ENCODE measurements around the gene NUDT2. TPM values are rescaled to one million over a fixed set of nuclear protein-coding genes. Genes with fewer than 3 reads are reported as not detected.

The NUDT2 gene
- 17.3 to 18.3 TPM (median 17.8 TPM) in 3 replicates for total RNA-seq (2021)
- Bru-seq, nascent RNA, result percentile 69 among the genes with signal in this experiment
- long read RNA-seq, experiment 1, partial matches to known transcripts, result 4 of 13 reads
- long read RNA-seq, experiment 1, other reads (novel, unspliced or antisense), result 6 of 13 reads
- long read RNA-seq, experiment 2, partial matches to known transcripts, result 32 of 40 reads
- long read RNA-seq, experiment 2, other reads (novel, unspliced or antisense), result 4 of 40 reads
- long read RNA-seq, experiment 3, transcript NUDT2-201 (4 exons, 960 nt), result major isoform, 45 of 53 reads
- long read RNA-seq, experiment 3, partial matches to known transcripts, result 2 of 53 reads
- long read RNA-seq, experiment 3, other reads (novel, unspliced or antisense), result 4 of 53 reads

- peaks cover 44% of the 10 kb centered on the region for H3K4me1 Mint-ChIP-seq
- CTCF ChIA-PET, result no interaction called here
- peak; percentile 97 for DNase-seq (ENCODE audit: low spot score)
- TF ChIP-seq, protein P1, sequence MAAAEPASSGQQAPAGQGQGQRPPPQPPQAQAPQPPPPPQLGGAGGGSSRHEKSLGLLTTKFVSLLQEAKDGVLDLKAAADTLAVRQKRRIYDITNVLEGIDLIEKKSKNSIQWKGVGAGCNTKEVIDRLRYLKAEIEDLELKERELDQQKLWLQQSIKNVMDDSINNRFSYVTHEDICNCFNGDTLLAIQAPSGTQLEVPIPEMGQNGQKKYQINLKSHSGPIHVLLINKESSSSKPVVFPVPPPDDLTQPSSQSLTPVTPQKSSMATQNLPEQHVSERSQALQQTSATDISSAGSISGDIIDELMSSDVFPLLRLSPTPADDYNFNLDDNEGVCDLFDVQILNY (CRISPR knock-in tag; IDR thresholded peaks at IDR 0.05), result peak; percentile 68
- TF ChIP-seq ZBTB21 (CRISPR knock-in tag; IDR thresholded peaks at IDR 0.05; ENCODE audit: borderline replicate concordance) (no peak), GRHL2 (CRISPR knock-in tag; IDR thresholded peaks at IDR 0.05; ENCODE audit: insufficient replicate concordance, severe bottlenecking) (no peak), MYBL2 (CRISPR knock-in tag; IDR thresholded peaks at IDR 0.05) (peak; percentile 25; the same call in 1 of the 2 replicates), NFE2L1 (CRISPR knock-in tag; IDR thresholded peaks at IDR 0.05) (no peak), SMAD4 (CRISPR knock-in tag; IDR thresholded peaks at IDR 0.05) (no peak), ZNF416 (CRISPR knock-in tag; IDR thresholded peaks at IDR 0.05) (no peak), ETV6 (CRISPR knock-in tag; IDR thresholded peaks at IDR 0.05) (peak; percentile 67), ESRRA (CRISPR knock-in tag; IDR thresholded peaks at IDR 0.05; ENCODE audit: borderline replicate concordance) (0 out of 2 replicates have a peak, but pooled peaks have one; percentile 51), ZNF219 (CRISPR knock-in tag; IDR thresholded peaks at IDR 0.05; ENCODE audit: borderline replicate concordance) (no peak), MLX (CRISPR knock-in tag; IDR thresholded peaks at IDR 0.05) (0 out of 2 replicates have a peak, but pooled peaks have one; percentile 54), ATF1 (CRISPR knock-in tag; IDR thresholded peaks at IDR 0.05) (0 out of 2 replicates have a peak, but pooled peaks have one; percentile 12), CREM (CRISPR knock-in tag; IDR thresholded peaks at IDR 0.05) (peak; percentile 70; the same call in 1 of the 2 replicates), NFYB (CRISPR knock-in tag; conservative IDR thresholded peaks at IDR 0.05; ENCODE audit: low read depth) (peak; percentile 93), ATF3 (CRISPR knock-in tag; conservative IDR thresholded peaks at IDR 0.05) (no peak), FOXP1 (CRISPR knock-in tag; IDR thresholded peaks at IDR 0.05; ENCODE audit: borderline replicate concordance) (peak; percentile 81; the same call in 1 of the 2 replicates)
- TF ChIP-seq, protein P2, sequence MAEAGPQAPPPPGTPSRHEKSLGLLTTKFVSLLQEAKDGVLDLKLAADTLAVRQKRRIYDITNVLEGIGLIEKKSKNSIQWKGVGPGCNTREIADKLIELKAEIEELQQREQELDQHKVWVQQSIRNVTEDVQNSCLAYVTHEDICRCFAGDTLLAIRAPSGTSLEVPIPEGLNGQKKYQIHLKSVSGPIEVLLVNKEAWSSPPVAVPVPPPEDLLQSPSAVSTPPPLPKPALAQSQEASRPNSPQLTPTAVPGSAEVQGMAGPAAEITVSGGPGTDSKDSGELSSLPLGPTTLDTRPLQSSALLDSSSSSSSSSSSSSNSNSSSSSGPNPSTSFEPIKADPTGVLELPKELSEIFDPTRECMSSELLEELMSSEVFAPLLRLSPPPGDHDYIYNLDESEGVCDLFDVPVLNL (CRISPR knock-in tag; IDR thresholded peaks at IDR 0.05; ENCODE audit: borderline replicate concordance, low read depth), result peak; percentile 95
- TF ChIP-seq, protein P3, sequence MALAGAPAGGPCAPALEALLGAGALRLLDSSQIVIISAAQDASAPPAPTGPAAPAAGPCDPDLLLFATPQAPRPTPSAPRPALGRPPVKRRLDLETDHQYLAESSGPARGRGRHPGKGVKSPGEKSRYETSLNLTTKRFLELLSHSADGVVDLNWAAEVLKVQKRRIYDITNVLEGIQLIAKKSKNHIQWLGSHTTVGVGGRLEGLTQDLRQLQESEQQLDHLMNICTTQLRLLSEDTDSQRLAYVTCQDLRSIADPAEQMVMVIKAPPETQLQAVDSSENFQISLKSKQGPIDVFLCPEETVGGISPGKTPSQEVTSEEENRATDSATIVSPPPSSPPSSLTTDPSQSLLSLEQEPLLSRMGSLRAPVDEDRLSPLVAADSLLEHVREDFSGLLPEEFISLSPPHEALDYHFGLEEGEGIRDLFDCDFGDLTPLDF (CRISPR knock-in tag; IDR thresholded peaks at IDR 0.05), result no peak
- TF ChIP-seq, protein P4, sequence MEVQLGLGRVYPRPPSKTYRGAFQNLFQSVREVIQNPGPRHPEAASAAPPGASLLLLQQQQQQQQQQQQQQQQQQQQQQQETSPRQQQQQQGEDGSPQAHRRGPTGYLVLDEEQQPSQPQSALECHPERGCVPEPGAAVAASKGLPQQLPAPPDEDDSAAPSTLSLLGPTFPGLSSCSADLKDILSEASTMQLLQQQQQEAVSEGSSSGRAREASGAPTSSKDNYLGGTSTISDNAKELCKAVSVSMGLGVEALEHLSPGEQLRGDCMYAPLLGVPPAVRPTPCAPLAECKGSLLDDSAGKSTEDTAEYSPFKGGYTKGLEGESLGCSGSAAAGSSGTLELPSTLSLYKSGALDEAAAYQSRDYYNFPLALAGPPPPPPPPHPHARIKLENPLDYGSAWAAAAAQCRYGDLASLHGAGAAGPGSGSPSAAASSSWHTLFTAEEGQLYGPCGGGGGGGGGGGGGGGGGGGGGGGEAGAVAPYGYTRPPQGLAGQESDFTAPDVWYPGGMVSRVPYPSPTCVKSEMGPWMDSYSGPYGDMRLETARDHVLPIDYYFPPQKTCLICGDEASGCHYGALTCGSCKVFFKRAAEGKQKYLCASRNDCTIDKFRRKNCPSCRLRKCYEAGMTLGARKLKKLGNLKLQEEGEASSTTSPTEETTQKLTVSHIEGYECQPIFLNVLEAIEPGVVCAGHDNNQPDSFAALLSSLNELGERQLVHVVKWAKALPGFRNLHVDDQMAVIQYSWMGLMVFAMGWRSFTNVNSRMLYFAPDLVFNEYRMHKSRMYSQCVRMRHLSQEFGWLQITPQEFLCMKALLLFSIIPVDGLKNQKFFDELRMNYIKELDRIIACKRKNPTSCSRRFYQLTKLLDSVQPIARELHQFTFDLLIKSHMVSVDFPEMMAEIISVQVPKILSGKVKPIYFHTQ (CRISPR knock-in tag; IDR thresholded peaks at IDR 0.05), result no peak
- TF ChIP-seq, protein P5, sequence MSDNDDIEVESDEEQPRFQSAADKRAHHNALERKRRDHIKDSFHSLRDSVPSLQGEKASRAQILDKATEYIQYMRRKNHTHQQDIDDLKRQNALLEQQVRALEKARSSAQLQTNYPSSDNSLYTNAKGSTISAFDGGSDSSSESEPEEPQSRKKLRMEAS (CRISPR knock-in tag; IDR thresholded peaks at IDR 0.05), result peak; percentile 52; the same call in 1 of the 2 replicates
- TF ChIP-seq, protein P6, sequence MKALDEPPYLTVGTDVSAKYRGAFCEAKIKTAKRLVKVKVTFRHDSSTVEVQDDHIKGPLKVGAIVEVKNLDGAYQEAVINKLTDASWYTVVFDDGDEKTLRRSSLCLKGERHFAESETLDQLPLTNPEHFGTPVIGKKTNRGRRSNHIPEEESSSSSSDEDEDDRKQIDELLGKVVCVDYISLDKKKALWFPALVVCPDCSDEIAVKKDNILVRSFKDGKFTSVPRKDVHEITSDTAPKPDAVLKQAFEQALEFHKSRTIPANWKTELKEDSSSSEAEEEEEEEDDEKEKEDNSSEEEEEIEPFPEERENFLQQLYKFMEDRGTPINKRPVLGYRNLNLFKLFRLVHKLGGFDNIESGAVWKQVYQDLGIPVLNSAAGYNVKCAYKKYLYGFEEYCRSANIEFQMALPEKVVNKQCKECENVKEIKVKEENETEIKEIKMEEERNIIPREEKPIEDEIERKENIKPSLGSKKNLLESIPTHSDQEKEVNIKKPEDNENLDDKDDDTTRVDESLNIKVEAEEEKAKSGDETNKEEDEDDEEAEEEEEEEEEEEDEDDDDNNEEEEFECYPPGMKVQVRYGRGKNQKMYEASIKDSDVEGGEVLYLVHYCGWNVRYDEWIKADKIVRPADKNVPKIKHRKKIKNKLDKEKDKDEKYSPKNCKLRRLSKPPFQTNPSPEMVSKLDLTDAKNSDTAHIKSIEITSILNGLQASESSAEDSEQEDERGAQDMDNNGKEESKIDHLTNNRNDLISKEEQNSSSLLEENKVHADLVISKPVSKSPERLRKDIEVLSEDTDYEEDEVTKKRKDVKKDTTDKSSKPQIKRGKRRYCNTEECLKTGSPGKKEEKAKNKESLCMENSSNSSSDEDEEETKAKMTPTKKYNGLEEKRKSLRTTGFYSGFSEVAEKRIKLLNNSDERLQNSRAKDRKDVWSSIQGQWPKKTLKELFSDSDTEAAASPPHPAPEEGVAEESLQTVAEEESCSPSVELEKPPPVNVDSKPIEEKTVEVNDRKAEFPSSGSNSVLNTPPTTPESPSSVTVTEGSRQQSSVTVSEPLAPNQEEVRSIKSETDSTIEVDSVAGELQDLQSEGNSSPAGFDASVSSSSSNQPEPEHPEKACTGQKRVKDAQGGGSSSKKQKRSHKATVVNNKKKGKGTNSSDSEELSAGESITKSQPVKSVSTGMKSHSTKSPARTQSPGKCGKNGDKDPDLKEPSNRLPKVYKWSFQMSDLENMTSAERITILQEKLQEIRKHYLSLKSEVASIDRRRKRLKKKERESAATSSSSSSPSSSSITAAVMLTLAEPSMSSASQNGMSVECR (CRISPR knock-in tag; IDR thresholded peaks at IDR 0.05; ENCODE audit: borderline replicate concordance), result peak; percentile 94; the same call in 1 of the 2 replicates
Observed at GRCh38 chr9:34328987-34329832, at the start of gene NUDT2, which contains the start of gene KIF24. Gene NUDT2, plus strand, starts transcription at chr9:34329569. Its CDS starts 9,471 bp downstream, at chr9:34339040. Gene KIF24, minus strand, starts transcription at chr9:34329268. Its CDS starts 17,922 bp downstream, at chr9:34311346.

More at GRCh38 chr9:34328987-34329832, at the start of gene NUDT2, which contains the start of gene KIF24:
- no peaks in the 10 kb centered on the region for H3K36me3 Mint-ChIP-seq
- peak; percentile 94 for ATAC-seq
- H3K27me3 Mint-ChIP-seq (ENCODE audit: low read depth), result no peaks in the 10 kb centered on the region; the same call in 1 of the 2 replicates
- H3K4me3 Mint-ChIP-seq, result peak within 1 kb of the TSS; percentile 96
- peak within 1 kb of the TSS; percentile 99 for H3K27ac Mint-ChIP-seq
- H3K9me3 Mint-ChIP-seq, result no peaks in the 10 kb centered on the region
- POLR2A ChIA-PET, result no interaction called here

Data from WTC11 (cell line).